NCI-H146 treated with DMSO at 0.1 percent for 48 hours (cell line): ENCODE results near the gene UTP20.
"Not testable (repeated sequence)": the region's sequence is repeated elsewhere in the genome, so short reads cannot be mapped to it uniquely, and the experiment has no call there.

ENCODE experiments used
- DNase-seq: peaks from one replicate; lab custom pipeline; 2025; ENCODE audit not compliant: unreplicated experiment; lab: John Stamatoyannopoulos, UW

Gene UTP20

GRCh38 chr12:101325590-101325989, 45.7 kb downstream of the UTP20 start:
- no peak for DNase-seq

- DNase-seq = no peak
These were observed 47.1 kb downstream of the UTP20 start for GRCh38 chr12:101327051-101327450.

- DNase-seq = no peak
These were observed 47.6 kb downstream of the UTP20 start for GRCh38 chr12:101327546-101327945.

GRCh38 chr12:101328917-101329316, 49.0 kb downstream of the UTP20 start:
- no peak for DNase-seq

GRCh38 chr12:101330631-101331030, 50.7 kb downstream of the UTP20 start:
- DNase-seq = no peak

- no peak for DNase-seq
These were observed 56.5 kb downstream of the UTP20 start for GRCh38 chr12:101336437-101336836.

GRCh38 chr12:101338087-101338486, 58.2 kb downstream of the UTP20 start:
- DNase-seq = no peak

GRCh38 chr12:101343893-101344292, 64.0 kb downstream of the UTP20 start:
- DNase-seq = no peak

- DNase-seq = no peak
These were observed 71.8 kb downstream of the UTP20 start for GRCh38 chr12:101351682-101352081.

GRCh38 chr12:101356794-101357193, 76.9 kb downstream of the UTP20 start:
- DNase-seq = no peak

GRCh38 chr12:101361455-101361854, 81.5 kb downstream of the UTP20 start:
- no peak for DNase-seq

- DNase-seq = no peak
These were observed 88.1 kb downstream of the UTP20 start for GRCh38 chr12:101368016-101368415.

- DNase-seq = no peak
These were observed 92.5 kb downstream of the UTP20 start for GRCh38 chr12:101372431-101372830.

- no peak for DNase-seq
These were observed 95.7 kb downstream of the UTP20 start for GRCh38 chr12:101375573-101375972.

GRCh38 chr12:101379149-101379548, 99.2 kb downstream of the UTP20 start:
- no peak for DNase-seq

GRCh38 chr12:101391181-101391580, 111.3 kb downstream of the UTP20 start:
- DNase-seq = not testable (repeated sequence)

- no peak for DNase-seq
These were observed 127.1 kb downstream of the UTP20 start for GRCh38 chr12:101407049-101407435.

- DNase-seq = peak; percentile 75
These were observed 127.8 kb downstream of the UTP20 start, which contains the start of gene ARL1 for GRCh38 chr12:101407436-101408345. TSS of gene ARL1 (minus strand) at chr12:101407772. CDS start at chr12:101407645, 127 bp downstream.

- not testable (repeated sequence) for DNase-seq
These were observed 130.3 kb downstream of the UTP20 start for GRCh38 chr12:101410169-101410568.

- DNase-seq = peak; percentile 29
These were observed 134.7 kb downstream of the UTP20 start for GRCh38 chr12:101414533-101415119.

- DNase-seq = no peak
These were observed 135.3 kb downstream of the UTP20 start for GRCh38 chr12:101415228-101415627.

GRCh38 chr12:101422066-101422465, 142.2 kb downstream of the UTP20 start:
- DNase-seq = not testable (repeated sequence)
